ENCODE results near the gene ADAMTS3.

DNA sequence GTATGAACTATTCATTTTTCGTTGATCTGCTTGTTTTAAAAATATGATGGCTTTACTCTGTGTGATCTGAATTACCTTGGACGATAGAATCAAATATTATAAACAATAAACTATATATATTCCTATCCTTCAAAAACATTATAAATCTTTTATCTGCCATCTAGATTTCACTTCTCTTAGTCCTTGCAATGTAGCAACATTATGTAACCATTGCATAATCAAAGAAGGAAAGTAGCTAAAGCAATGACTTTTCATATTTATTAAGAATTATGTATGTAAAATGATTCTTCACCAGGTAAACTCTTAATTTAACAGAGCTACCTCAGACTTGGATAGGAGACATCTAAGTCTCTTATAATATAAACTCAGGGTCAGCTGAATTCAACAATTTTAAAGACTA lies 210.5 kb downstream of the ADAMTS3 start:
- TF ChIP-seq YY1 (IDR thresholded peaks at IDR 0.05; ENCODE audit: low read depth): no peak
- TF ChIP-seq, protein P1, sequence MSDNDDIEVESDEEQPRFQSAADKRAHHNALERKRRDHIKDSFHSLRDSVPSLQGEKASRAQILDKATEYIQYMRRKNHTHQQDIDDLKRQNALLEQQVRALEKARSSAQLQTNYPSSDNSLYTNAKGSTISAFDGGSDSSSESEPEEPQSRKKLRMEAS (IDR thresholded peaks at IDR 0.05): no peak
- no peak for TF ChIP-seq EGR1 (IDR thresholded peaks at IDR 0.05)
- TF ChIP-seq EP300 (IDR thresholded peaks at IDR 0.05; ENCODE audit: borderline replicate concordance): no peak
- no peak for TF ChIP-seq TAF1 (IDR thresholded peaks at IDR 0.05; ENCODE audit: low read depth)
- TF ChIP-seq, protein P2, sequence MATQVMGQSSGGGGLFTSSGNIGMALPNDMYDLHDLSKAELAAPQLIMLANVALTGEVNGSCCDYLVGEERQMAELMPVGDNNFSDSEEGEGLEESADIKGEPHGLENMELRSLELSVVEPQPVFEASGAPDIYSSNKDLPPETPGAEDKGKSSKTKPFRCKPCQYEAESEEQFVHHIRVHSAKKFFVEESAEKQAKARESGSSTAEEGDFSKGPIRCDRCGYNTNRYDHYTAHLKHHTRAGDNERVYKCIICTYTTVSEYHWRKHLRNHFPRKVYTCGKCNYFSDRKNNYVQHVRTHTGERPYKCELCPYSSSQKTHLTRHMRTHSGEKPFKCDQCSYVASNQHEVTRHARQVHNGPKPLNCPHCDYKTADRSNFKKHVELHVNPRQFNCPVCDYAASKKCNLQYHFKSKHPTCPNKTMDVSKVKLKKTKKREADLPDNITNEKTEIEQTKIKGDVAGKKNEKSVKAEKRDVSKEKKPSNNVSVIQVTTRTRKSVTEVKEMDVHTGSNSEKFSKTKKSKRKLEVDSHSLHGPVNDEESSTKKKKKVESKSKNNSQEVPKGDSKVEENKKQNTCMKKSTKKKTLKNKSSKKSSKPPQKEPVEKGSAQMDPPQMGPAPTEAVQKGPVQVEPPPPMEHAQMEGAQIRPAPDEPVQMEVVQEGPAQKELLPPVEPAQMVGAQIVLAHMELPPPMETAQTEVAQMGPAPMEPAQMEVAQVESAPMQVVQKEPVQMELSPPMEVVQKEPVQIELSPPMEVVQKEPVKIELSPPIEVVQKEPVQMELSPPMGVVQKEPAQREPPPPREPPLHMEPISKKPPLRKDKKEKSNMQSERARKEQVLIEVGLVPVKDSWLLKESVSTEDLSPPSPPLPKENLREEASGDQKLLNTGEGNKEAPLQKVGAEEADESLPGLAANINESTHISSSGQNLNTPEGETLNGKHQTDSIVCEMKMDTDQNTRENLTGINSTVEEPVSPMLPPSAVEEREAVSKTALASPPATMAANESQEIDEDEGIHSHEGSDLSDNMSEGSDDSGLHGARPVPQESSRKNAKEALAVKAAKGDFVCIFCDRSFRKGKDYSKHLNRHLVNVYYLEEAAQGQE (IDR thresholded peaks at IDR 0.05; ENCODE audit: low read depth): no peak
